HG02623 (cell line): ENCODE measurements around the gene NR4A1.

ENCODE experiments used
- ATAC-seq: cut with Tn5 transposase; IDR thresholded peaks from one replicate; pipeline ENCODE4 v1.9.1; 2021; ENCODE audit warnings: moderate library complexity; ENCODE audit not compliant: unreplicated experiment

The NR4A1 gene

DNA sequence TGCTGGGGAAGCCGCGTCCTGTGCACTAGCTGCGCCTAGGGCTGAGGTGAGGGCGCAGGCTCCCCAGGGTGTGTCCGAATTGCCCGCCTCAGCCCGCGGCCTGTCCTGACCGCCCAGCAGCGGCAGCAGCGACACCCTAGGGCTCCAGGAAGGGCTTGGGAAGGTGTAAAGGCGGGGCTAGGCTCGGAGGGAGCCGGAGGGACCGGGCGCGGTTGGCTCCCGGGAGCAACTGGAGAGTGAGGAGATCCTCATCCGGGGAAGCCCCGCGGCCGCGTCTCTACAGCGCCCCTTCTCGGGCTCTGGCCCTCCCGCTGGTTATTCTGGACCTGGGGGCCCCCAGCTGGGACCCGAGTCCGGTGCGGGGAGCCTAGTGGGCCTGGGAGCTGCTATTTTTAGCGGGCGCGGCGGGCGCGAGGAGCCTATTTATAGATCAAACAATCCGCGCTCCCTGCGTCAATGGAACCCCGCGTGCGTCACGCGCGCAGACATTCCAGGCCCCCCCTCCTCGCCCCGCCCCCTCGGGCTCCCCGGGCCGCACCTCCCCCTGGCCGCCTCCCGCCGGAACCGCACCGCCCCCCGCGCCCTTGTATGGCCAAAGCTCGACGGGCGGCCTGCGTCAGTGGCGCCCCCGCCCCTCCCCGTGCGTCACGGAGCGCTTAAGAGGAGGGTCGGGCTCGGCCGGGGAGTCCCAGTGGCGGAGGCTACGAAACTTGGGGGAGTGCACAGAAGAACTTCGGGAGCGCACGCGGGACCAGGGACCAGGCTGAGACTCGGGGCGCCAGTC lies at the start of gene NR4A1:
NR4A1 (plus strand) TSS at position 685 of the 784 bp plus-strand sequence. CDS start 2,887 bp downstream, outside the sequence.
- ATAC-seq: peak; percentile 82

DNA sequence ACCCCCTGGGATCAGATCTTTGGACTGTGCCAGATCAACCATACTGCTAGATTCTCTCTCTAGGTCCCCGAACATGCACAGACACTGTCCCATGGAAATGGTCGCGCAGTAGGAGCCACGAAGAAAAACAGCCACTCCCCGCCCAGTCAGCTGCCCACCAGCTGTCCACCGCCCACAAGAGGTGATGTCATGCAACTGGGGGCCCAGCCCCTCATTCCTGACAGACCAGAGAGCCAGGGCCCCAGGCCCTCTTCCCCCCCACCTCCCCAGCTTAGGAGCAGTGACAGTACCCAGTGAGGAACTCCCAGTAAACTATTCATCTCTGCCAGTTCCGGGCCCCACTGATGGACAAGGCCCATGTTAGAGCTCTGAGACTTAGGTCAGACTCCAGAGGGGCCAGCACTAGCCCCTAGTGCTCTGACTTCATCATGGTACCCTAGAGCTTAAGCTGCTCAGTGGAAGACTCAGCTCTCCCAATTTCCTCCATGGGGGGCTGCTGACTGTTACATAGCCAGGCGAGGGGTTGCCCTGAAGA lies 48.2 kb upstream of the NR4A1 start:
- no peak for ATAC-seq

DNA sequence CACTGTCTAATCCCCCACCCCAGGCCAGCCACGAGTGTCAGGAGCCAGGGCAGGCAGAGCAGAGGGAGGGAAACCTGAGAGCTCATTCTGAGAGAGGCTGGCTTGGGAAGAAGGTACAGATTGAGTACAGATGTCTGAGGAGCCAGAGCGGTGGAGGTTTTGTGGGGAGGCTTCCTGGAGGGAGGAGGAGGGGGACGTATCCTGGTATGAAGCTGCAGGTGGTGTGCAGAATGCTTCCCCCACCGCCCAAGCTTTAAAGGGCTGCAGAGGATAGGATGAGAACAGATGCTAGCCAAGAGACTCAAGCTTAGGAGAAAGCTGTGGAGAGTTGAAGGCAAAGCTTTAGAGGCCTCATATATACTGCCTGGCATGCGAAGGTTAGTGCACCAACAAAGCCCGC lies 47.7 kb upstream of the NR4A1 start:
- ATAC-seq: no peak

DNA sequence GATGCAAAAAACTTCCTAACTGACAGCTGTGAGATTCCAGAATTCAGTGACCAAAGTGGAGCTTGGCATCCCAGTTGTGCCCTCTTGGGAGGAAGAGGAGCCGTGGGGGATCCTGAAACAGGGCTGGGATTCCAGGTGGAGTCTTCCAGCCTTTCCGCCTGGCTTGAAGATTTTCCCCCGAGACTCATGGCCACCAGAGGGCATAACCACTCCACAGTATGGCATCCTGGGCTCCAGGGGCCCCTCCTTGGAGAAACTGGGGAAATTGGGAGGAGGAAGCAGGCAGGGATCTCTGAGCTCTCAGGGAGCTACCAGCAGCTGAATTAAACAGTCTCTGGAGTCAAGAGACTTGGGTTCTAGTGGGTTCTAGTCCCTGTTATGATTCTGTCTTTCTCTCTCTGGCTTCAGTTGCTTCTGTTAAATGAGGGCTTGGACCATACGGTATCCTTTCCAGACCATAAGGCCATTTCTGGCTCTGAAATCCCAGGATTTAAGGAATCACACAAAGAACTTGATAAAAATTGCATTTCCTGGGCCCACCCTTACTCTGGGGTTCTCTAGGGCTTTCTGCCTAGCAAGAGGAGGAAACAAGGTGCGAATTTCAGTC lies 47.1 kb upstream of the NR4A1 start:
- ATAC-seq: no peak

DNA sequence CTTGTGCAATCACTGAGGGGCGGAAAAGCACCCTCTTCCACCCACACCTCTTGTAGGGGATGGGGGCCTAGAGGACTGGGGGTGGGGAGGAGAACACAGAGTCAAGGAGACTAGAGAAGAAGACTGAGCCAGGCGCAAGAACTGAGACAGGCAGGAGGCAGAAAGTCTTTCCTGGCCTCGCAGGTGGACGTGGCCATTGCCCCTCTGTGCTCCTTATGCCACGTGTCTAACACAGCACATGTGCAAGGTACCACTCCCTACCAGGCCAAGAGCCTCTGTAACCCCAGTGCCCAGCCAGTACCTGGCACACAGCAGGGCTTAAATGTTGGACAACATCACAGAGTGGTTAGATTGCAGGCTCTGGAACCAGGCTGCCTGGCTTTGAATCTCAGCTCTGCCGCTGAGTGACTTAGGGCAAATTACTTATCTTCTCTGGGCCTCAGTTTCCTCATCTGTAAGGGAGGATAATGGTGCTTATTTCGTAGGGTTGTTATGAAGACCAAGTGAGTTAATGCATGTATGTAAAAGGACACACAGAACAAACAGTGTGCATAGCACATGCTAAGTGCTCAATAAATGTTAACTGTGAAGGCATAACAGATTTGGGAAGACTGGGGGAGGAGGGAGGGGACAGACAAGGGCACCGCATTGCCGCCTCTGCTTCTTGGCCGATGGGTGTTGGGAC lies 45.9 kb upstream of the NR4A1 start:
- ATAC-seq: no peak

DNA sequence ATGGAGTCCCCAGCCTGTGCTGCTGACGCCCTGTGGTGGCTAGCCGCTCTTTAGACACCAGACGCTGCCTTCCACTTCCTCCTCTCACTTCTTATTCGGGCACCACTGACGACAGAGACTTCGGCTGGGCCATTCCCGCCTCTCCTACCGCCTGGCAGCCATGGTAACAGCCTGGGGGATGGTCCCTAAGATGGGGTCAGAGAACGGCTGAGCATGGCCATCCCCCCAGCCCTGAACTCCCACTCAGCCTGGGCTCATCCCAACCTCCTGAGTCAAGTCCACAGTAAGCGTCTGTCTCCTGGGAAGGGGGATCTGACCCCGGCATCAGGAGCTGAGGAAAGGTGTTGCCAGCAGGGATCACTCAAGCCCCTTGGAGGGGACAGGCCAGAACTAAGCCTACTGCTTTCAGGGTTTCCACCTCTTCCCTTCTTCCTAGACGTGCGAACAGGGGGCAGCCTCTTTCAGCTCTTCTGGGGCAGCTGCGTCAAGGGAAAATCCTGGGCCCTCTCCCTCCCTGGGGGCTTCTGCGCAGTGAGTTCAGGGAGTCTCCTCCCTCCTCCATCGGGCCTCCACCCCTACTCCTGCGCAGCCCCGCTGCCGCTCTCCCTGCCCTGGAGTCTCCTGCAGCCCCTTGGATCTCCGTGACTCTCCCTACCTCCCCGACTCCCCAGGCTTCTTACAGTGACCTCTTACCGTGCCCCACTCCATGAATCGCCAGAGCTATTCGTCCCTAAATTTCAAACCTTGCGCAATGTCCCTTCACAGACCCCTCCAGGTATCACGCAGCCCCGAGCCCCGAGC lies 45.1 kb upstream of the NR4A1 start:
- ATAC-seq: peak; percentile 65

DNA sequence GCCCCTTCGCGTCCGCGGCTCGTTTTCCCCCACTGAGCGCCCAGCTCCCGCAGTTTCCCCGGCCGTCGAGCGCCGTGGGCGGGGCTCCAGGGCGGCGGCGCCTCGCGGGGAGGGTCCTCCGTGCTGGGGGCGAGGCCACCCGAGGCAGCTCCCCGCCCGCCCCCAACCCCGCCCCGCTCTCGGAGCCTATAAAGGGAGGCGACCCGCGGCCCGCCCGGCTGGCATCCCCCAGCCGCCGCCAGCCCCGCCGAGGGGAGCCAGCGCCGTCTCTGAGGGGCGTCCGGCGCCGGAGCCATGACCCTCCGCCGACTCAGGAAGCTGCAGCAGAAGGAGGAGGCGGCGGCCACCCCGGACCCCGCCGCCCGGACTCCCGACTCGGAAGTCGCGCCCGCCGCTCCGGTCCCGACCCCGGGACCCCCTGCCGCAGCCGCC lies 44.5 kb upstream of the NR4A1 start, which contains the start of gene TAMALIN:
TAMALIN (plus strand) TSS at position 221 of the 432 bp plus-strand sequence; CDS start at position 295, 74 bp downstream.
- no peak for ATAC-seq

DNA sequence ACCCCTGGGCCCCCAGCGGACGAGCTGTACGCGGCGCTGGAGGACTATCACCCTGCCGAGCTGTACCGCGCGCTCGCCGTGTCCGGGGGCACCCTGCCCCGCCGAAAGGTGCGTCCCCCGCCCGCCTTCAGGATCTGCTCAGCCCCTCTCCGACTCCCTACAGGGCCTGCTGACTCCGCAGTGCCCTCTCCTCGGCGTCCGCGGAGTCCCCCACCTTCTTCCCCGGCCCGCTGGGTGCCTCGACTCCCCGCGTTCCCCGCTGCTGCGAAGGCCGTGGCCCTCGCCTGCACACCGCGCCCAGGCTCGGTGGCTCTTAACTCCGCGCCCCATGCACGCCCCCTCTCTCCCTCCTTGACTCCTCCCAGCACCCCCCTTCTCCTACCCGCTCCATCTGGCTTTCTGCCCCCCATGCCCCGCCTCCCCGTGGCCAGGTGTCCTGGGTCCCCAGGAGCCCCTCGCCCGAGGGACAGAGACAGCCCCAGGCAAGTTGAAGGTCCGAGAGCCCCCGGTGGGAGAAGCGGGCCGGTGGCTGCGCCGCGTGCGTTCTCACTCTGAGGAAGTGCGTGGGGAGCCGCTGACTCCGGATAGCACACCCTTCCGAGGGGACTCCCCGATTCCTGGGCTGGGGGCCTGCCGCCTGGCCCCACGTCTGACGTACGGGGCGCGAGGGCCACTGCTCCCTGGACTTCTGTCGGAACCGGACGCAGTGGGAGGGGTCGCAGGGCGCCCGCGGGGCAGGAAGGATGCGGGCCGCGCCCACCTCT lies 43.9 kb upstream of the NR4A1 start:
- no peak for ATAC-seq

DNA sequence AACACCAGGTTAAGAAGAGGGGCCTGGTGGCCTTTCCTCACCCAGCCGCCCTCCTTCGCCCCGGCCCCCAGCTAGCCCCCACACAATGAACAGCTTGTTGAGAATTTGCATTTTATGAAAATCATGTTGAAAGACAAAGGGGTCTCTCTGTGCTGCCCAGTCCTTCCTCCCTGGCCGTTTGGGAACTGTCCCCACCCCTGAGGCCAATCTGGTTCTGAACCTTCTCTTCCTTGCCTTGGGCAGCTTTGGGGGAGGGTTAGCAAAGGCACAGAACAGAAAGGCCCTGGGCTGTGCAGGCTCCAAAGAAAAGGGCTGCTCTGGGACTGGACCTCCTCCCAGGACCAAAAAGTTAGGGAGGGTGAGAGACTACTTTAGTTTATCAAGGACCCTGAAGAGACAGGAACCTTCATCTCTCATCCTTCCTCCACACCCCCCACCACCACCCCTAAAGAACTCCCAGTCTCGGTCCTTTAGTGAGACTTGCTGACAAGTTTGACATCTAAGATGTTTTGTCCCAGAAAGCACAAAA lies 43.2 kb upstream of the NR4A1 start:
- no peak for ATAC-seq

DNA sequence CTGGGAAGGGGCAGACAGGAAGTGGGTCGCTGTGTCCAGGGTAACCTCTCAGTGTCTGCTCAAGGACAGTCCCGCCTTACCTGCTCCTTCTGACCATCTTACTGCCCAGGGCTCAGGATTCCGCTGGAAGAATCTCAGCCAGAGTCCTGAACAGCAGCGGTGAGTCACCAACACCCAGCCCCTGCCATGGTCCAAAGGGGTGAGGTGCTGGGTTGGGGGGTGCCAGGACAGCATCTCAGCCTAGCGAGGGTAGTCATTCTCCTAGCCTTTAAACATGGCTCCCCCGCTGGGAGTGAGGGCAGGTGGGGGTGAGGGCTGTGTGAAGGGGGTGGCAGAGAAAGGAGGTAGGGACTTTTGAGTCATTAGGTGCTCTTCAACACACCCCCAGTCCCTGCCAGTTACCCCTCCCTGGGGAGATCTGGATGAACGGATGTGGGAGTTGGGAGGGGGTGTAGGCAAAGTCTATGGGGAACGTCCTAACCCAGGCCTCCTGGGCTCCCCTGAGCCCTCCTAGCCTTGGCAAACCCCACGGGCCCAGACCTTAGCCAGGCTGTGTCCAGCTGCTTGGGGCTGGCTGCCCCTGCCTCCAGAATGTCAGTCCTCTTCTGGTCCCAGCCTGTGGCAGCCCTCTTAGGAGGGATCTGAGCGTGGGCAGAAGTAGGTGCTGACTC lies 42.0 kb upstream of the NR4A1 start:
- ATAC-seq: no peak

DNA sequence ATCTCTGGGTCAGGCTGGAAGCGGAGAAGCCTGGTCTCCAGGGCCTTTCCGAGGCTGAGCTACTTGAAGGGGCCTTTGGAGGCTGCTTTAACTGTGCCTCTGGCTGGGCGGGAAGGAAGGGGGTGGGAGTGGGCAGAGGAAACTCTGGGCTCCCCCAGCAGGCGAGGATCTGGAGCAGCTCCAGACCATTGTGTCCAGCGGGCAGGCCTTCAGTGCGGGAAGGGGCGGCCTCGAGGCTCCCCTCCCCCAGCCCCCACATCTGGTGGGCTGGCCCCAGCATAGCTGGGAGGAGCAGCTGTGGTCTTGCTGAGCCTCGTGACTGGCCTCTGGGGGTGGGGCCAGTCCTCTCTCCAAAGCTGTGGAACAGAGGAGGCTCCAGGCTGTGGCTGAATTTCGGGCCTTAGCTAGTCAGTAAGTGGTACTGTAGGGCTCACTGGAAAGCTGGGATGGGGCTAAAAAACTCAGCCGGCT lies 41.1 kb upstream of the NR4A1 start:
- no peak for ATAC-seq

DNA sequence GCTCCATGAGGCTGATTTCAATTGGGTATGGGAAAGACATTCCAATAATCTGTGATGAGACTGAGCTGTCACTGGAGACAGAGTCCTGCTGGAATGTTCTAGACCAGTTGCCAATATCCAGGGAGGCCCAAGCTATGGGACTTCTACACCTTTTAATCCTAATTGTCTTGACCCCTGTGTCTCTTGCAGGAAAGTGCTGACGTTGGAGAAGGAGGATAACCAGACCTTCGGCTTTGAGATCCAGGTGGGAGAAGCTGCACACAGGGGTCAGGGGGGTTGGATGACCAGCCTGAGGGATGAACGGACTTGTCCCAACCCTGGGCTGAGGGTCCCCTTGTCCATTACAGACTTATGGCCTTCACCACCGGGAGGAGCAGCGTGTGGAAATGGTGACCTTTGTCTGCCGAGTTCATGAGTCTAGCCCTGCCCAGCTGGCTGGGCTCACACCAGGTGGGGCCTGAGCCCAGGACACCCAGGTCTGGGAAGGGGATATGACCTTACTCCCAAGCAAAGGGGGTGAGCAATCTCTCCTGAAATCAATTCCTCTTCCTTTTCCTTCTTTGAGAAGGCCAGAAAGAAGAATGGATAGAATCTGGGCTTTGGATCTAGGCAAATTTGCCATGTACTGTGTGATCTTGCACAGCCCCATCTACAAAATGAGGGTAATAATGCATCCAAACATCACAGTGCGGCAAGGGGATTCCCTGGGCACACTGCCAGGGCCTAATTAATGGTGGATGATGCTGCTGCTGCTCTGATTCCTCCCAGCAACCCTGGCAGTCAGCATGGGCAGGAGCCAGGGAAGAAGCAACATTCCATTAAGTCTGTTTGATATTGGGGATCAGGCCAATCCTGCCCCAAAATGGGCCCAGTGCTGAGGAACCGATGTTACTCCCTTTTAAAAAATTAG lies 40.3 kb upstream of the NR4A1 start:
- no peak for ATAC-seq

DNA sequence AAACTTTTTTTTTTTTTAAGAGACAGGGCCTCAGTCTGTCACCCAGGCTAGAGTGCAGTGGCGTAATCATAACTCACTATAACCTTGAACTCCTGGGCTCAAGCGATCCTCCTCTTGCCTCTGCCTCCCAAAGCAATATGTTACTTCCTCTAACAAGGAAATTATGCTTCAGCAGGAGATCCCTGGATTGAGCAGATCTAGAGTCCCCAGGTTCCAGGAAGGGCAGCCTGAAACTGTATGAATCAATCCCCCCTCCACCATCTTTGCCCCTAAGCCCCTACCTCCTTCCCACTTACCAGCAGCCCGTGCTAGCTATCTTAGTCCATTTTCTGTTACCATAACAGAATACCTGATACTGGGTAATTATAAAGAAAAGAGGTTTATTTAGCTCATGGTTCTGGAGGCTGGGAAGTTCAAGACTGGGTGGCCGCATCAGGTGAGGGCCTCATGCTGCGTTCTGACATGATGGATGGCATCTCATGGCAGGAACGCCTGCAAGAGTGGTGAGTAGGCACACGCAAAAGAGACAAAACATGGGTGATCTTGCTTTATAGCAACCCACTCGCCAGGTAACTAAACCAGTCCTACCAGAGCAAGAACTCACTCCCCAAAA lies 39.5 kb upstream of the NR4A1 start:
- no peak for ATAC-seq

DNA sequence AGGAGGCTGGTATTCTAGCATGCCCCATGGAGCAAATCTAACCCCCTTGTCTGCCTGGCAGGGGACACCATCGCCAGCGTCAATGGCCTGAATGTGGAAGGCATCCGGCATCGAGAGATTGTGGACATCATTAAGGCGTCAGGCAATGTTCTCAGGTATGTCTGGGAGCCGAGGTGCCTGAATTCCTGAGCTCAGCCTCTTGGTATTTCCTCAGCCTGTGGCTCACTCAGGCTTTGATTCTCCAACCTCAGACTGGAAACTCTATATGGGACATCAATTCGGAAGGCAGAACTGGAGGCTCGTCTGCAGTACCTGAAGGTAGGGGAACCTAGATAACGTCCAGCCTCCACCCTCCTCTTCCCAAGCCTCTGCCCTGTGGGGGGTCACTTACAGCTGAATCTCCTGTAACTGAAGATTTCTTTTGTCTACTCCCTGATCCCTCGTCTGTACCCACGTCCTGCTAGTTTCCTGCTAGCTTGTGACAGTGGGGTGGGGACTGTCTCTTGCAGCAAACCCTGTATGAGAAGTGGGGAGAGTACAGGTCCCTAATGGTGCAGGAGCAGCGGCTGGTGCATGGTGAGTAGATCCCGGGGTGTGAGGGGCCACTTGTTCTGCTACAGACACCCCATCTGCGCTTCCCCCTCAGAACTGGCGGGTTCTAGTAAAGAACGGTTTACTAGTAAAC lies 37.5 kb upstream of the NR4A1 start:
- no peak for ATAC-seq

DNA sequence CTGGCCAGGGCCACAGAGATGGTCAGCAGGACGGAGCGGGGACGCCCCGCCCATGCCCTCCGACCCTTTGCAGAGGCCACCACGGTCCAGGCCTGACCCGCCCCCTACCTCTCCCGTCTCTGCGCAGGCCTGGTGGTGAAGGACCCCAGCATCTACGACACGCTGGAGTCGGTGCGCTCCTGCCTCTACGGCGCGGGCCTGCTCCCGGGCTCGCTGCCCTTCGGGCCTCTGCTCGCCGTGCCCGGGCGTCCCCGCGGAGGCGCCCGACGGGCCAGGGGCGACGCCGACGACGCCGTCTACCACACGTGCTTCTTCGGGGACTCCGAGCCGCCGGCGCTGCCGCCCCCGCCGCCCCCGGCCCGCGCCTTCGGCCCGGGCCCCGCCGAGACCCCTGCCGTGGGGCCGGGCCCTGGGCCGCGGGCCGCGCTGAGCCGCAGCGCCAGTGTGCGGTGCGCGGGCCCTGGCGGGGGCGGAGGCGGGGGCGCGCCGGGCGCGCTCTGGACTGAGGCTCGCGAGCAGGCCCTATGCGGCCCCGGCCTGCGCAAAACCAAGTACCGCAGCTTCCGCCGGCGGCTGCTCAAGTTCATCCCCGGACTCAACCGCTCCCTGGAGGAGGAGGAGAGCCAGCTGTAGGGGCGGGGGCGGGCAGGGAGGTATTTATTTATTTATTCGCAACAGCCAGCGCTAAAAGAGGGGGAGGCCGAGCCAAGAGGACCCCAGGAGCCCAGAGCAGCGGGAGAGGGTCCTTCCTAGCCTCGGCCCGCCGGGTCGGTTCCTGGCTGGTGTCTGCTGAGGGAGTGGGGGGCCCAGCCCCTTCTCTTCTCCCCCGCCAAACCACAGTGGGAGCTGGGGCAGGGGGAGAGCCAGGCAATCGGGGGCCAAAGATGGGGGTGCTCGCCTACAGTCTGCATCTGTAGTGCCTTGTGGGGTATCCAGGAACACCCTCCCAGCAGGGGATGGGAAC lies 36.4 kb upstream of the NR4A1 start:
- no peak for ATAC-seq

DNA sequence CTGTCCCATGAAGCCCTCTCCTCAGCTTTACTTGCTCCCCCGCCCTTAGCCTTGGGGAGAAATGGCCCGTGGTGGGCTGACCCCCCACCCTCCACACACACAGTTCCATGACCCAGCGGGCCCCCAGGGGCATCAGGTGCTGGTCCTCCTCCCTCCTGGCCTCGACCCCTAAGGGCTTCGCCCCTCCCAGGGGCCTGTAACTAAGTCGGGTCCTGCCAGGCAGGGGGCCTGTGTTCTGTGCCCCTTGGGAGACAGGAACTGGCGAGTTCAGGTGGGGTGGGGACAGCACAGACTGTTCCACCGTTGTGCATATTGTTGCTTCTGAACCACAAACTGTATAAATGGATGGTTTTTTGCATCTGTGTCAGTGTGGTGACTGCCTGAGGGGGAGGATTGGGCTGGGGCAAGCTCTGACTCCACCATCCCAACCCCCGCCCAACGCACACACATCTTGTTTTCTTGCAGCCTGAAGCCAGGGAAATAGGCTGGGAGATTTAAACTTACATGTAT lies 35.7 kb upstream of the NR4A1 start:
- no peak for ATAC-seq
